GM19372 (cell line): ENCODE results near the gene DMD.
"Not testable (repeated sequence)": the region's sequence is repeated elsewhere in the genome, so short reads cannot be mapped to it uniquely, and the experiment has no call there.

Experiments used
- ATAC-seq: cut with Tn5 transposase; IDR thresholded peaks from one replicate; pipeline ENCODE4 v1.9.1; 2021; ENCODE audit warnings: mild to moderate bottlenecking, low read depth, moderate library complexity; ENCODE audit not compliant: unreplicated experiment

Gene DMD

GRCh38 chrX:32137525-32137924, 1073.8 kb downstream of the DMD start:
- ATAC-seq: no peak

GRCh38 chrX:32126997-32127396, 1084.4 kb downstream of the DMD start:
- ATAC-seq: no peak

- no peak for ATAC-seq
Measured at GRCh38 chrX:32118832-32119231, 1092.5 kb downstream of the DMD start.

- ATAC-seq: no peak
Measured at GRCh38 chrX:32116047-32116446, 1095.3 kb downstream of the DMD start.

- no peak for ATAC-seq
Measured at GRCh38 chrX:32087663-32088062, 1123.7 kb downstream of the DMD start.

- no peak for ATAC-seq
Measured at GRCh38 chrX:32084757-32085156, 1126.6 kb downstream of the DMD start.

GRCh38 chrX:32048285-32048684, 1163.1 kb downstream of the DMD start:
- ATAC-seq: no peak

- ATAC-seq: no peak
Measured at GRCh38 chrX:32045149-32045548, 1166.2 kb downstream of the DMD start.

GRCh38 chrX:32041181-32041580, 1170.2 kb downstream of the DMD start:
- ATAC-seq: no peak

- no peak for ATAC-seq
Measured at GRCh38 chrX:32026772-32027171, 1184.6 kb downstream of the DMD start.

- ATAC-seq: no peak
Measured at GRCh38 chrX:32024072-32024471, 1187.3 kb downstream of the DMD start.

GRCh38 chrX:32016195-32016594, 1195.2 kb downstream of the DMD start:
- ATAC-seq: no peak

GRCh38 chrX:32010948-32011347, 1200.4 kb downstream of the DMD start:
- ATAC-seq: no peak

GRCh38 chrX:32010212-32010611, 1201.1 kb downstream of the DMD start:
- no peak for ATAC-seq

- ATAC-seq: no peak
Measured at GRCh38 chrX:31993637-31994036, 1217.7 kb downstream of the DMD start.

GRCh38 chrX:31988975-31989374, 1222.4 kb downstream of the DMD start:
- ATAC-seq: no peak

GRCh38 chrX:31981546-31982062, 1229.7 kb downstream of the DMD start:
- no peak for ATAC-seq

- ATAC-seq: no peak
Measured at GRCh38 chrX:31969714-31970113, 1241.6 kb downstream of the DMD start.

GRCh38 chrX:31962256-31962655, 1249.1 kb downstream of the DMD start:
- ATAC-seq: no peak

- ATAC-seq: no peak
Measured at GRCh38 chrX:31934842-31935370, 1276.4 kb downstream of the DMD start.

GRCh38 chrX:31934015-31934414, 1277.3 kb downstream of the DMD start:
- ATAC-seq: no peak

GRCh38 chrX:31932769-31933168, 1278.6 kb downstream of the DMD start:
- ATAC-seq: no peak

- not testable (repeated sequence) for ATAC-seq
Measured at GRCh38 chrX:31932320-31932719, 1279.0 kb downstream of the DMD start.
